Ishikawa (cell line): ENCODE data around the gene ARHGAP20.

Experiments
- EP300 ChIP-seq: IDR thresholded peaks from 2 replicates; pipeline ENCODE4 v1.6.1; 2012; ENCODE audit warnings: borderline replicate concordance
- RAD21 ChIP-seq: IDR thresholded peaks from 2 replicates; pipeline ENCODE4 v1.6.1; 2012; ENCODE audit warnings: low read depth
- REST ChIP-seq: IDR thresholded peaks from 2 replicates; pipeline ENCODE4 v1.6.1; 2012; ENCODE audit warnings: low read depth, mild to moderate bottlenecking
- TAF1 ChIP-seq: IDR thresholded peaks from 2 replicates; pipeline ENCODE4 v1.6.1; 2012; ENCODE audit warnings: low read depth, mild to moderate bottlenecking
- TEAD4 ChIP-seq: IDR thresholded peaks from 2 replicates; pipeline ENCODE4 v1.6.1; 2012
- ZBTB7A ChIP-seq: IDR thresholded peaks from 2 replicates; pipeline ENCODE4 v1.6.1; 2012; ENCODE audit warnings: low read depth

- TF ChIP-seq REST (no peak), ZBTB7A (no peak), RAD21 (no peak), TAF1 (no peak), TEAD4 (no peak), EP300 (no peak)
These were observed 77.9 kb downstream of the ARHGAP20 start for GRCh38 chr11:110634370-110634769.
